GM21515 (cell line): ENCODE measurements around the gene SHC3.

Experiments
- ATAC-seq: cut with Tn5 transposase; IDR thresholded peaks from one replicate; pipeline ENCODE4 v1.9.1; 2021; ENCODE audit not compliant: unreplicated experiment

SHC3 gene

GRCh38 chr9:88966894-88967676, 211.5 kb downstream of the SHC3 start:
- no peak for ATAC-seq

DNA sequence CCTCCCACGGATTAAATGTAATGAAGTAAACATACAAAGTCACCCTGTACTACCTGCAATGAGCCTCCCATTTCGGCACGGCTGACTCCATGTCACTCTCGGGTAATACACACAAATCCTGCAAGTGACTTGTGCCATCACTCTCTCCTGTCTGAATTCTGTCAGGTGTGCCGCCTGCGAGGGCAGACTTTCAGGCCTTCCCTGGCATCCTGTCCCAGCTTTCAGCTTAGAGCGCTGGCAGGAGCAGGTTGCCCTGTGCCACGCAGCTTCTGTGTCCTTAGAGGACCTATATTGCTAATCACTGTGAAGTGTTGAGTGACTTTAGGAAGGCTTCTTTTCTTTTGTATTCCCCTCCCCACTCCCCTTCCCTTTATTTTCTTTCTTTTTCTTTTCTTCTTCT, 213.1 kb downstream of the SHC3 start:
- no peak for ATAC-seq

GRCh38 chr9:88960632-88961031, 218.0 kb downstream of the SHC3 start:
- no peak for ATAC-seq

- no peak for ATAC-seq
Observed at GRCh38 chr9:88959727-88960469, 218.7 kb downstream of the SHC3 start.

DNA sequence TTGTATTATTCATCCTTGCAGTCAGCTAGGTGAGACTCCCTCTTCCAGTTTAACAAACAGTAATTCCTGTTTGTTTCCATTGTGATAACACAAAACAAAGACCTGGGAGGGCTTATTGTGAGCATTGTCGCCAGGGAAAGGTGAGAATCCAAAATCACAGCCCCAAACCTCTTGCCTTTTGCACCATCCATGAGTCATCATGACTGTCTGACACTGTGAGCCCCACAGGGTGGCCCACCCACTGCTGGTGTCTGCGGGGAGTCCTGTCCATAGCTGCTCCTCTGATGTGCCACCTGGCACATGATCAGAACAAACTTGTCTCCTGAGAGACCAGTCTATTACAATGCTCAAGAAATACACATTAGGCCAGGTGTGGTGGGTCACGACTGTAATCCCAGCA, 221.1 kb downstream of the SHC3 start:
- ATAC-seq = no peak
